Measurements from ENCODE around the gene ACTL10. TPM values are rescaled to one million over a fixed set of nuclear protein-coding genes. Genes with fewer than 3 reads are reported as not detected.

The ACTL10 gene
- total RNA-seq, 1 donor from 2014 or later, result not detected

DNA sequence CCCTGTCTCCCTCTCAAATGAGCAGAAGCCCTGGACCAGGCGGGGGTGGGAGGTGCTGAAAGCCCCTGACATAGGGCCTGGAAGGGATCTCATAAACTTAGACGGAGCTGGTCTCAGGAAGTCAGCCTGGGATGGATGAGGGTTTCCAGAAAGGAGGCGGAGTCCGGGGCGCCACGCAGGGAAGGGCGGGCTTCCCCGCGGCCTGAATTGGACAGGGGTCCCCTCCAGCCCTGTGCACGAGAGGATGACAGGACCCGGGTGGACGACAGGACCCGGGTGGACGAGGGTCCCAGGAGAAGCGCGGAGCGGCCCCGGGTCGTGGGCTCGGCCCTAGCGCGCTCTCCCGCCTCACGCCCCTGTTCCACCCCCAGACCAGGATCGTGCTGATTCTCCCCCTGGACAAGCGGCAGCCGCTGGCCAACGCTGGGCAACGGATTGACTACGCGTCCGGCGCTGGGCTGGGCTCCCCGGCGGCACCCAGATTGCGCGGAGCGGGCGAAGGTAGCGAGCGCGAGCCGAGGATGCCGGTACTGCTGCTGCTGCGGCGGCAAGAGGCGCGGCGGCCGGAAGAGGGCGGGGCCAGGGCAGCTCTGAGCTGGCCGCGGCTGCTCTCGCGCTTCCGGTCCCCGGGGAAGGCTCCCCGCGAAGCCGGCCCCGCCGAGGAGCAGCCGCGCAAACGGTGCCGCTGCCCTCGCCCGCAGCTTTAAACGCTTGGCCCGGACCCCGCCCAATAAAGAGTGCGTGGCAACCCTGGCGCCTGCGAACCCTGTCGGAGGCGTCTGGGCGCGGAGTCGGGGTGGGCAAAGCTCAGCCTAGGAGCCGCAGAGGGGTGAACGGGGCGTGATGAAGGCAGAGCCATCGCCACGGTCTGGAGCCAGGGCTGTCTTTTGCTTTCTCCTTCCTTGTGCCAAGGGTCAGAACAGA is 3.3 kb upstream of the ACTL10 start:
- Mint-ChIP-seq H3K36me3 (ENCODE audit: low read depth, unreplicated experiment) (peaks cover under 1% of the 10 kb centered on the region), H3K4me1 (ENCODE audit: unreplicated experiment) (peaks cover 18% of the 10 kb centered on the region), H3K27ac (ENCODE audit: unreplicated experiment) (no peak overlapping the region), H3K9me3 (ENCODE audit: unreplicated experiment) (no peaks in the 10 kb centered on the region), H3K27me3 (ENCODE audit: unreplicated experiment) (peaks cover 31% of the 10 kb centered on the region), H3K4me3 (ENCODE audit: unreplicated experiment) (peak overlapping the region; percentile 51)
- peak; percentile 66 for DNase-seq (ENCODE audit: low spot score)
- TF ChIP-seq, protein P1, sequence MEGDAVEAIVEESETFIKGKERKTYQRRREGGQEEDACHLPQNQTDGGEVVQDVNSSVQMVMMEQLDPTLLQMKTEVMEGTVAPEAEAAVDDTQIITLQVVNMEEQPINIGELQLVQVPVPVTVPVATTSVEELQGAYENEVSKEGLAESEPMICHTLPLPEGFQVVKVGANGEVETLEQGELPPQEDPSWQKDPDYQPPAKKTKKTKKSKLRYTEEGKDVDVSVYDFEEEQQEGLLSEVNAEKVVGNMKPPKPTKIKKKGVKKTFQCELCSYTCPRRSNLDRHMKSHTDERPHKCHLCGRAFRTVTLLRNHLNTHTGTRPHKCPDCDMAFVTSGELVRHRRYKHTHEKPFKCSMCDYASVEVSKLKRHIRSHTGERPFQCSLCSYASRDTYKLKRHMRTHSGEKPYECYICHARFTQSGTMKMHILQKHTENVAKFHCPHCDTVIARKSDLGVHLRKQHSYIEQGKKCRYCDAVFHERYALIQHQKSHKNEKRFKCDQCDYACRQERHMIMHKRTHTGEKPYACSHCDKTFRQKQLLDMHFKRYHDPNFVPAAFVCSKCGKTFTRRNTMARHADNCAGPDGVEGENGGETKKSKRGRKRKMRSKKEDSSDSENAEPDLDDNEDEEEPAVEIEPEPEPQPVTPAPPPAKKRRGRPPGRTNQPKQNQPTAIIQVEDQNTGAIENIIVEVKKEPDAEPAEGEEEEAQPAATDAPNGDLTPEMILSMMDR (IDR thresholded peaks at IDR 0.05; ENCODE audit: unreplicated experiment), result no peak

DNA sequence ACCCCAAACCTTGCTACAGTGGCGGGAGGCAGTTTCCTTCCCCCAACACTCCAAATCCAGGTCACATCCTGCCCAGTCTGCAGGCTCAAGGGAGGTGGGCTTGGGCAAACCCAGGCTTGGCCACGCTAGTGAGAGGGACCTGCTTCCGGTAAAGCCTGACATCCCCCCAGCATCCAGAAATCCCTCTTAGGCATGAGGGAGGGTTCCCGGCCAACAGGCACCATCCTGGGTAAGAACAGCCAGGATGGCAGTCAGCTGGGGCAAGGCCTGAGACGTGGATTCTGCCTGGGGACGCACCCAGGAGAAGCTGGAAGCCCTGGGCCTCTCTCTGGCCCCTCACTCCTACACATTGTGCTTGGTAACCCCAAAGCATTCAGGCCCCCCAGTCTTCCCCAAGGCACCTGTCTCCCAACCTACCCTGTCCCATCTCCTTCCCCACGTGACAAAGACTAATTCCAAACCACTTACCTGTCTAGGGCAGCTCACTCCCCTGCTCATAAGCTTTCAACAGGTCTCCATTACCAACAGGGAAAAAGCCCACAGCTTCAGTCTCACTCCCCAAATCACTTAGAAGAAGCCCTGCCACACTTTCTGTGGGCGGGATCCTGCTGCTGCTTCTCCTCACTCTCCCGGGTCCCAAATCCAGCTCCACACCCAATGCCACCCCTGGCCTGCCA is 2.5 kb upstream of the ACTL10 start:
- Mint-ChIP-seq H3K36me3 (ENCODE audit: low read depth, unreplicated experiment) (peaks cover 6% of the 10 kb centered on the region), H3K4me3 (ENCODE audit: unreplicated experiment) (peak overlapping the region; percentile 65), H3K27ac (ENCODE audit: unreplicated experiment) (no peak overlapping the region), H3K9me3 (ENCODE audit: unreplicated experiment) (no peaks in the 10 kb centered on the region), H3K27me3 (ENCODE audit: unreplicated experiment) (peaks cover 31% of the 10 kb centered on the region), H3K4me1 (ENCODE audit: unreplicated experiment) (peaks cover 18% of the 10 kb centered on the region)
- no peak for DNase-seq (ENCODE audit: low spot score)
- TF ChIP-seq, protein P1 (IDR thresholded peaks at IDR 0.05; ENCODE audit: unreplicated experiment), result no peak

DNA sequence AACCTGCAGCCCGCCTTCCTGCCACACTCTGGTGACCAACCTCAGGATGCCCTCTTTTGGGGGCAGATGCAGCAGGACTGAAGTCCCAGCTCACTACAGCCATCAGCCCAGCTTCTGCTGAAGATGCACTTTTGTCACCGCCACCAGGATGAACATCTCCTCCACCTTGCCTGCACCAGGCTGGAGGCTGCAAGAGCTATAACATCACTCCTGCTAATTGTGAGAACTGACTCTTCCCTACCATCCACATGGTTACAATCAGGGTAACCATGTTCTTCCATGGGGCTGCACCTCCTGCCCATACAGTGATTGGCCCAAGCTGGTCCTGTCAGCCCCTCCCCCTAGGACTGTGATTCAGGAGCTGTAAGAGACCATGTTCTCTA is 2.0 kb upstream of the ACTL10 start:
- Mint-ChIP-seq H3K9me3 (ENCODE audit: unreplicated experiment) (no peaks in the 10 kb centered on the region), H3K27me3 (ENCODE audit: unreplicated experiment) (peaks cover 31% of the 10 kb centered on the region), H3K4me1 (ENCODE audit: unreplicated experiment) (peaks cover 19% of the 10 kb centered on the region), H3K36me3 (ENCODE audit: low read depth, unreplicated experiment) (peaks cover 6% of the 10 kb centered on the region), H3K27ac (ENCODE audit: unreplicated experiment) (no peak overlapping the region), H3K4me3 (ENCODE audit: unreplicated experiment) (no peak overlapping the region)
- TF ChIP-seq, protein P1 (IDR thresholded peaks at IDR 0.05; ENCODE audit: unreplicated experiment), result no peak
- DNase-seq (ENCODE audit: low spot score), result no peak

DNA sequence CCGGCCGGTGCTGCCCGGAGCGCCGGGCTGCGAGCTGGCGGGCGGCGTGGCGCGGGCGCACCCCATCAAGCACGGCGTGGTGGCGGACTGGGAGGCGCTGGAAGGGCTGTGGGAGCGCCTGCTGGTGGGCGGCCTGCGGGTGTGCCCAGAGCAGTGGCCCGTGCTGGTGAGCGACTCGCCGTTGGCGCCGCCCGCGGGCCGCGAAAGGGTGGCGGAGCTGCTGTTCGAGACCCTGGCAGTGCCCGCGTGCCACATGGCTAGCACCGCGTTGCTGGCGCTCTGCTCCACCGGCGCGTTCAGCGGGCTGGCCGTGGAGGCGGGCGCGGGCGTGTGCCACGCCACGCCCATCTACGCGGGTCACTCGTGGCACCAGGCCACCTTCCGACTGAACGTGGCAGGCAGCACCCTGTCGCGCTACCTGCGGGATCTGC is 517 bp downstream of the ACTL10 start:
- Mint-ChIP-seq H3K36me3 (ENCODE audit: low read depth, unreplicated experiment) (peaks cover 6% of the 10 kb centered on the region), H3K4me1 (ENCODE audit: unreplicated experiment) (peaks cover 21% of the 10 kb centered on the region), H3K4me3 (ENCODE audit: unreplicated experiment) (no peak overlapping the region), H3K27ac (ENCODE audit: unreplicated experiment) (no peak overlapping the region), H3K27me3 (ENCODE audit: unreplicated experiment) (peaks cover 19% of the 10 kb centered on the region), H3K9me3 (ENCODE audit: unreplicated experiment) (no peaks in the 10 kb centered on the region)
- TF ChIP-seq, protein P1 (IDR thresholded peaks at IDR 0.05; ENCODE audit: unreplicated experiment), result no peak
- DNase-seq (ENCODE audit: low spot score), result no peak

All from endothelial cell (in vitro differentiated cells).